ENCODE results near the gene FARP1.

Gene FARP1

DNA sequence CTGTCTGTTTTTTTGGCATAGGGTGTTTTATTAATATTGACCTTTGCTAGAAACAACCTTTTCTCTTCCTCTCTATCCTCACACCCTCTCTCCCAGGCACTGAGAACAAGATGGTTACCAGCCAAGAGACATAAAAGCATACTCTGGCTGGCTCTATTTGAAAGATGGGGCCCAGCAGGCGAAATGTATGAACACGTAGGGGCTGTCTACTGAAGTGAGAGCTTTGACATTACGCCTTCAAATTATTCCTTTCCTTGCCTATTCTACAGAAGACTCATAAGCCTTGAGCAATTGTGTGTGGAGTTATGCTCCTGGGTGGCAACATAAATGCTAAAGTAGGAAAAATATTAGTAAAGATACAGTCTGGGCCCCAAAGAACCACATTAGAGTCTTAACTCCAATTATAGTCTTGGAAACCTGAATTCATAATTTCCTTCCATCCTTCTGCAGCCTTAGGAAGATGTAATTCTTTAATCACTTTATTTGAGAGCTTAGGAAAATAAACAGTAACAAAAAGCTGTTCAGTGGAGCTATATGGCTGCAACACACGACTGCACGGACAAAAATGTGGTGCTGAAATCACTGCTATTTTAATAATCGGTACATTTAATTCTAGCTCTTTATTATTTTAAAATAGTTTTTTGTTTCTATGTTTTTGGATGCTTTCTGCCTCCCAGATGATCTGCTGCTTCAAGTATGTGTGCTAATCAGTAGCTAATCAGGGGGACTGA lies 156.5 kb downstream of the FARP1 start:
- no peak for FAIRE-seq
- no peak for TF ChIP-seq POLR2A (IDR thresholded peaks at IDR 0.05; ENCODE audit: low read depth, low read length)
- DNase-seq (ENCODE audit: insufficient read length, low spot score), result no peak

DNA sequence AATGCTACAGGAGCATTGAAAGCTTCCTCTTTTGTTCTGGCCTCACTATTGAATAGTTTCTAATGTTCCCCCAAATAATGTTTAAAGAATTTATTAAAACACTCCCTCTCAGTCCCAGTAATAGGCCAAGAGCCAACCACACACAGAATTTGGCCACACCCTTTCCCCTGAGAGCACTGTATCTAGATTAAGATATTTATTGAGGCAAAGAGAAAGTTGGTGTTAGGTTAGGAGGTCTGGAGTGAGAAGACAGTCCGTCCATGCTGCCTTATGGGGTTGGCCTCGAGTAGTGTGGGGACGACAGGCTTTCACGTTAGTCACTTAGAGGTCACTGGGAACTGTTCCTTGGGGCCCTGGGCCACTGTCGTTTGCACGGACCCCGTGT lies 157.1 kb downstream of the FARP1 start:
- FAIRE-seq, result no peak
- TF ChIP-seq POLR2A (IDR thresholded peaks at IDR 0.05; ENCODE audit: low read depth, low read length), result no peak
- no peak for DNase-seq (ENCODE audit: insufficient read length, low spot score)

DNA sequence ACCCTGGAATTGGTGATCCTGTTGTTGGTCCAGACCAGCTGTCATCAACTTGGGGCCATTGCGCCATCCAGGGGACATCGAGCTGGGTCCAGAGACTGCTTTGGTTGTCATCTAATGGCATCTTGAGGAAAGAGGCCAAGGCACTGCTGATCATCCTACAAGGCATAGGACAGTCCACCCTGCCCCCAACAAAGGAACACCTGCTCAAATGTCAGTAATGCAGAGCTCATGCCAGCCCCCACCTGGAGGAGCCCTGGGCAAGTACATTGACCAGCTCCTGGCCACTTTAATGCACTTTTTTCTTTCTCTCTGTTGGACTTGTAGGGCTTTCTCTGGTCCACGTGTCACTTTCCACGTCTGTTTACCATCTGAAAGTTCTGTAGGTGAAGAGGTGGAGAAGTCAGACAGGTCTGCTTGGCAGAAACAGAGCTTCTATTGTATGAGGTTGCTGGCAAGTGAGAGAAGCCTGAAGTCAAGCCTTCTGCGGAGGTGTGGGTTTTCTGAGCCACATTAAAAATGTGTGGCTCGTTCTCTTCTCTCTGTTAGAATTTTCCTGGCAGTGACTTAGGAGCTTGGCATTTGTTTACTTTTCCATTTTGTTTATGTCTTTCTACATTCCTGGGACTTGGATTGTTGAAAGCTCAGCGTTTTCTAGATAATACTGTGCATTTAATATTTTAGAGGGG lies 158.2 kb downstream of the FARP1 start:
- no peak for TF ChIP-seq POLR2A (IDR thresholded peaks at IDR 0.05; ENCODE audit: low read depth, low read length)
- FAIRE-seq (no peak), DNase-seq (ENCODE audit: insufficient read length, low spot score) (no peak)

DNA sequence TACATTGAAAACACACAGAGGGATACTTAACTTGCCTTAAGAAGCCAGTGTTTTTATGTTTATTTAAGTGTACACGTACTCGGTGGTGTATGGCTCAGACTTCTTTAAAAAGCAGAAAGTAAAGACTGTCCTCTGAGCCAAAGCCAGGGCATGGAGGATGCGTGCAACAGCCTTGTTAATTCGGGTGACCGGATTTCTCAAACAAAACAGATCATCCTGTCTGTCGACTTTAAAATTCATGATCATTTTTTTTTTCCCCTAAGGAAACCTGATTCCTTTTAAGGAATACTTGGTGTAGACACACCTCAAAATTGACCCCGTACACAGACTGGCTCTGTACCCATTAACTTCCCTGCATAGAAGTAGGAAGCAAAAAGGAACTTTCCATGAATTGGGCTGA lies 158.8 kb downstream of the FARP1 start:
- no peak for FAIRE-seq
- no peak for TF ChIP-seq POLR2A (IDR thresholded peaks at IDR 0.05; ENCODE audit: low read depth, low read length)
- no peak for DNase-seq (ENCODE audit: insufficient read length, low spot score)

DNA sequence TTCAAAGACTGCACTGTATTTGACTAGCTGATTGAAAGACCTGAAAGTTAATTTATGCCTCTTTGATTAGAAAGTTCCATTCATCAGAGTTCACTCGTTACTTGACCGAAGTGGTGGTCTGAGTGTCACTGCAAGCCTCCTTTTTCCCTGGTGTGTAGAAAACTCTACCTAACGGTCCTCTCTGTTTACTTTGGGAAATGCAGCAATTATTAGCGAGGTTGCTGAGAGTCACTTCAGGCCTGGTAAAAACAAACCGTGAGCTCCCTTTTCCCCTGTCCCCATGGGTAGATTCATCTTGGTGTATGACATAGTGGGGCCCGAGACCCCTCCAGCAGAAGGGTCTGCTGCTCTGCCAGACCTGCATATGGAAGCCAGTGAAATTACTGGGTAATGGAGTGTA lies 161.0 kb downstream of the FARP1 start:
- FAIRE-seq (no peak), DNase-seq (ENCODE audit: insufficient read length, low spot score) (no peak)
- TF ChIP-seq POLR2A (IDR thresholded peaks at IDR 0.05; ENCODE audit: low read depth, low read length), result no peak

DNA sequence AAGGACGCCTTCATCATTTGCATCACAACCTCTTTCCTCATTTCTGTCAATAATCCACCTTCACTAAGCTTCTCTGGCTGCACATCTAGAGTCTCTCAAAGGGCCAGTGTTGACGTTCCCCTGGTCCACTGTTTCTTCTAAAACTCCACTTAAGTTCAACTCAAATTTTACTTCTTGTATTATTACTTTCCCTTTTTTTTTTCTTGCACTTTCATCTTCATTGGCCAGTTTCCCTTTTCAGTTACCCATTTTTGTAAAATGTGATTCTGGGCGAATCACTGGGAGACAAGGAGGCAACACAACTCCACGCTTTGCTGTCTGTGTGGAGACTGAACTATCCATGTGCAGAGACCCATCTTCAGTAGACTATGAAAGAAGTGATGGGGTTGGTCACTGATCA lies 162.8 kb downstream of the FARP1 start:
- no peak for FAIRE-seq
- TF ChIP-seq POLR2A (IDR thresholded peaks at IDR 0.05; ENCODE audit: low read depth, low read length), result no peak
- DNase-seq (ENCODE audit: insufficient read length, low spot score), result no peak

DNA sequence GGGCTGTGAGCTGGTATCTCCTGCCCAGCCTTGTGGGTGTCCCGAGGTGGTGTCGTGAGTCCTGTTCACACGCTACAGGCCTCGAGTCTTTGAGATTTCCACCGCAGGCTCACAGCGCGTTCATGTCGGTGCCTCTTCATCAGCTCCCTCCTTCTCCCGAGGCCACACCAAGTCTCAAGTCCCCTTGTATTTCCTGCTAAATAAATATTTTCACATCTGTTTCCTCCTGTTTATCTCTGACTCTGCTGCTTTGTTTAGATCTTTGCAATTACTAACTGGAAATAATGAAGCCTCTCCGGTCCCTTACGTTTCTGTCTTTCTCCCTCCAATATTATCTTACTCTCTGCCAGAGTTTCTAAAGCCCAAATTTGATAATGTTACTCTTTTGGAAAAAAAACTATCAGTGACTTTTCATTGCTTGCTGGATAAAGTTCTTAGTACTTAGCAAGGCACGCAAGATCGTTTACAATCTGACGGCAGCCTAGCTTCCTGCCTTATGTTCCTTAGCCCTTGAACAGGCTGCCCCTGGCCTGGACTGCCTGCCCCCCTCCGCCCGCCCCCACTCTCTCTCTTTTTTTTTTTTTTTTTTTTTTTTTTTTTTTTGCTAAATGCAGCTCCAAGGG lies 164.7 kb downstream of the FARP1 start:
- no peak for FAIRE-seq
- DNase-seq (ENCODE audit: insufficient read length, low spot score), result no peak
- no peak for TF ChIP-seq POLR2A (IDR thresholded peaks at IDR 0.05; ENCODE audit: low read depth, low read length)

DNA sequence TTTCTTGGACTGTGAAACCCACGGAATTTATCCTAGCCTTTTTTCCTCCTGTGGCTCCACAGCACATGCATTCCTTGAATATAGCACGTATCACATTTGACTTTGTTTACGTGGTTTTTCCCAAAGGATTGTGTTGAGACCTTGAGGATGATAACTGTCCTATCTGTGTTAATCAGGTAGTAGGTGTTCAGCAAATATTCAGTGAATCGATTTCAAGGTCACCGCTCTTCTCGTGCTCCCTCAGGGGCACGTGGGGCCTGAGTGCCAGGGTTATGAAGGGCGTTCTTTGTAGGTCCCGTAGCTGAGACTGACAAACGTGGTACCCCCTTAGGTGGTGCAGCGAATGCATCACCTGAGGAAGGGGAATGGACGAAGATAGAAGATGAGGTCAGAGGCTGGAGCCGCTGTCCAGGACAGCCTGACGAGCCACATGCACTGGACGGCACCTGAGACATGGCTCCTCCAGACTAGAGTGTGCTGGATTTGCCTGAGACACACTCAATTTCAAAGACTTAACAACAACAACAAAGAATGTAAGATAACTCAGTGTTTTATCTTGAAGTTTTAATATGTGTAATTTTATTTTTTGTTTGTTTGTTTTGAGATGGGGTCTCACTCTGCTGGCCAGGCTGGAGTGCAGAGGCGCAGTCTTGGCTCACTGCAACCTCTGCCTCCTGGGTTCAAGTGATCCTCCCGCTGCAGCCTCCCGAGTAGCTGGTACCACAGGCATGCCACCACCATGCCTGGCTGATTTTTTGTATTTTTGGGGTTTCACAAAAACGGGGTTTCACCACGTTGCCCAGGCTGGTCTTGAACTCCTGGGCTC lies 165.4 kb downstream of the FARP1 start:
- DNase-seq (ENCODE audit: insufficient read length, low spot score), result no peak
- TF ChIP-seq POLR2A (IDR thresholded peaks at IDR 0.05; ENCODE audit: low read depth, low read length), result no peak
- FAIRE-seq, result no peak

DNA sequence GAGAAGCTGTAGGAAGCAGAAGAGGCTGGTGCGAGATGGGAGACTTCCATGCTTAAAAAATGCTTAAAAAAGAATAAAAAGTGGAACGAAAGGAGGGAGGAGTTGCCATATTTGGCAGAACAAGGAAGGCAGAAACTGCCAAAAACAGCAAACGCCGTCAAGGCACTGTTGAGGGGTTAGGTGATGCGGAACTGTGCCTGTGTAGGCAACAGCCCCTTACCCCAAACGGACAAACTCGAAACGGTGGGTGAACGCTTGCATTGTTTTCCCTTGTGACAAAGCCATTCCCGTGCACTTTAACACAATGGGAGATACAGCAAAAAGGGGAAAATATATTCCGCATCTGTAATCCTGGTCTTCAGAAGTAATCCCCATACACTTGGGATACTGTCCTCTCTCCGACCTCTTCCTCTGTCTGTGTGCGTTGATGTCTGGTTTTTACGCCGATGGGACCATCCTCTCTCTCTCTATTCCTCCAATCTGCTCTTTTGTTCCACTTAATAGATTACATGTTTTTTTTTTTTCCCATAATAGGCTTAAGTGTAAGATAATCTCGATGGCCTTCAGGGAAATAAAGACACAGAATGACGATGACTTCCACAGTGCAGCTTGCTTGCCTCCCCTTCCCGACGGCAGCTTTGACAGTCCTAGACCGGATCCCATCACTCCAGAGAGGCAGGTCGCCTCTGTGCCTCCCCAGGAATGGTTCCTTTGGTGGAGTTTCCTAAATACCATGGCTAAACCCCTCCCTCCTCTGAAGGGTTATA lies 166.9 kb downstream of the FARP1 start:
- DNase-seq (ENCODE audit: insufficient read length, low spot score), result no peak
- TF ChIP-seq POLR2A (IDR thresholded peaks at IDR 0.05; ENCODE audit: low read depth, low read length), result no peak
- FAIRE-seq, result no peak

DNA sequence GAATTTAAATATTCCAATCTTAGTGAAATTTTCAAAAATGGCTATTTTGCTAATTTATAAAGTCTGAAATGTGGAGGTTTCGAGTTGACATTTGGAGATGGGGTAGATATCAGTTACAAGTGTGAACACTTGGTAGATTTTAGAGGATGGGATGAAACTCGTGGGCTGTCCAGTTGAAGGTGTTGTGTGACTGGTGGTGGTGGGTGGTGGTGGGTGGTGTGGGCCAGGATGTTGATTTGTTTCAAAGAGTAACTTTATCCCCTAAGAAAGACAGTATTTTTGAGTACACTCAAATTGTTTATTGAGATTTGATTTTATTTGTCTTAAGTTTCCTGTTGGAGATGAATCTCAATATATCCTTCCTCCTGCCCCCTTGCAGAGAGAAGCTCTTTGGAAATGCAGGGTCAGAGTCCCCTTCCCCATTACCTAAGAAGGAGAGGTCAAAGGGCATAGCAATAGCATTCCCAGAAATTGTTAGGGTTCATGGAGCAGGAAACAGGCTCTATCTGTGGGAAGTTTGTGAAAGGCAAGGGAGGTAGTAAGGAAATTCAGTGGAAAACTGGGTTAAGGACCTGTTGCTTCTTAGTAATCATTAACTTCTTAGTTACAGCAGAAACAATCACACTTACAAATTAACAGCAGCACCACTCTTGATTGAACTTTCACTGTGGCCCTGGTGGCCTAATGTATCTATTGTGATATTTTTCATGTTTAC lies 167.7 kb downstream of the FARP1 start:
- FAIRE-seq, result no peak
- no peak for DNase-seq (ENCODE audit: insufficient read length, low spot score)
- TF ChIP-seq POLR2A (IDR thresholded peaks at IDR 0.05; ENCODE audit: low read depth, low read length), result no peak

DNA sequence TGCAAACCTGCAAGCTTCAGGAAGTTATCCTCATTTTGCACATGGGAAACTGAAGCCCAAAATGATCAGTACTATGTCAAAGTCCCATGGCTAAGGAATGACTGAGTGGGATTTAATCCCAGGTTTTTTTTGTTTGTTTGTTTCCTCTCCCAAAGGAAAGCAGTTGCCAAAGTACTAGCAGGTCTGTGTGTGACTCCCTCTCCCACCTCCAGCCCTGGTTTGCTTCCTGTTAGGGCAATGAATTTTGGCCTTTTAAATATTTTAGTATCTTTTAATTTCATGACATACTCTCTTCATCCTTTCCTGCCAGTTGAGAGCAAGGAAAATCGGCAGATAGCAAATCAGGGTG lies 168.3 kb downstream of the FARP1 start:
- TF ChIP-seq POLR2A (IDR thresholded peaks at IDR 0.05; ENCODE audit: low read depth, low read length), result no peak
- FAIRE-seq (no peak), DNase-seq (ENCODE audit: insufficient read length, low spot score) (no peak)

DNA sequence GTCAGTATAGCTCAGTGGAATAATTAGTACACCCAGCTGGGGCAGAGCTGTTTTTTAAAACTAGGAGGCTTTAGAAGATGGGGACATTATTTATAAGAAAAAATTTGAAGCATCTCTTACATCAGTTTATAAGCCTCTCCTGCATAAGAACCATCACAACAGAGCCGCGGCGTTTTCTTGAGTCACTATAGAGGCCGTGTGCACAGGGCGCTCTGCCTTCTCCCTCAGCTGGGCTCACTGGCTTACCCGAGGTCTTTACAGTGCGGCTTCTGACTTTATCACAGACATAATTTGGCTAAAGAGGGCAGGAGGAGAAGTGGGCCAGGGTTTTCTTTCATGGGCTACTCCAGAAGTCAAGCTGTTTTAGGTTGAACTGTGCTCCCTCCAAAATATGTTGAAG lies 169.7 kb downstream of the FARP1 start:
- no peak for TF ChIP-seq POLR2A (IDR thresholded peaks at IDR 0.05; ENCODE audit: low read depth, low read length)

More for the DNA sequence above, 169.7 kb downstream of the FARP1 start:
- FAIRE-seq, result no peak
- DNase-seq (ENCODE audit: insufficient read length, low spot score), result no peak
